Measurements from ENCODE around the gene RNF31.

The RNF31 gene

DNA sequence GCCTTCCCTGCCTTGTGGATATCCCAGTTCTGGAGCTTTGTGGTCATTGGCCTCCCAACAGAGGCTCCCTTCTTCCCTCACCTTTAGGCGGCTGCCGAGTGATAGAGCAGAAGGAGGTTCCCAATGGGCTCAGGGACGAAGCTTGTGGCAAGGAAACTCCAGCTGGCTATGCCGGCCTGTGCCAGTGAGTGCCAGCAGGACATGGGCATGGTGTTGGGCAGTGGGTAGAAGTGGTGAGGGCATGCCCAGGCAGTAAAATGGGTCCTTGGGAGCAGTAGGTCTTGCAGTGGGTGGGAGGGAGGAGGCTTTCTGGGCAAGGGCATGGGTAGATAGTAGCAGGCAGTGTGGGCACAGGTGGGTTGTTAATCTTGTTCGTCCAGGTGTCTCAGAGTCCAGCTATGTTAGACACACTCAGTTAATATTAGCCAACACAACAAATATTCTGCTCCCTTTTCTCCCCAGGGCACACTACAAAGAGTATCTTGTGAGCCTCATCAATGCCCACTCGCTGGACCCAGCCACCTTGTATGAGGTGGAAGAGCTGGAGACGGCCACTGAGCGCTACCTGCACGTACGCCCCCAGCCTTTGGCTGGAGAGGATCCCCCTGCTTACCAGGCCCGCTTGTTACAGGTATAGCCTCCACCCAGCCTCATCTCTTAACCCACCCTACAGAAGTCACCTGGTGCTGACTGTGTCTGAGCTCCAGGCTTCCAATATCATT, 12.6 kb downstream of the RNF31 start:
- DNase-seq (ENCODE audit: low spot score), result no peak

GRCh38 chr14:24160499-24160849, 13.2 kb downstream of the RNF31 start:
- DNase-seq (ENCODE audit: low spot score), result no peak

- DNase-seq (ENCODE audit: low spot score), result peak; percentile 99
Measured at GRCh38 chr14:24160850-24161804, 13.8 kb downstream of the RNF31 start, which contains the start of gene IRF9. Gene IRF9 (plus strand): TSS chr14:24161265. CDS start chr14:24162145, 880 bp downstream.

DNA sequence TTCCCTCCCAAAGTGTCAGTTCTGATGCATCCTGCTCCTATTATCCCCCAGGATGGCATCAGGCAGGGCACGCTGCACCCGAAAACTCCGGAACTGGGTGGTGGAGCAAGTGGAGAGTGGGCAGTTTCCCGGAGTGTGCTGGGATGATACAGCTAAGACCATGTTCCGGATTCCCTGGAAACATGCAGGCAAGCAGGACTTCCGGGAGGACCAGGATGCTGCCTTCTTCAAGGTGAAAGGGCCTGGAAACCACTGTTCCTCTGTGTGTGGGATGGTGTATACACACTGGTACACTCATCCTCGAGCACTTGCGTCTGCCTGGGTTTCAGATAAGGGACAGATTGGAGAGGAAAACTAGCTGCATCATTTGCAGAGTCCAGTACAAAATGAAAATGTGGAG, 14.8 kb downstream of the RNF31 start:
- DNase-seq (ENCODE audit: low spot score), result peak; percentile 45

DNA sequence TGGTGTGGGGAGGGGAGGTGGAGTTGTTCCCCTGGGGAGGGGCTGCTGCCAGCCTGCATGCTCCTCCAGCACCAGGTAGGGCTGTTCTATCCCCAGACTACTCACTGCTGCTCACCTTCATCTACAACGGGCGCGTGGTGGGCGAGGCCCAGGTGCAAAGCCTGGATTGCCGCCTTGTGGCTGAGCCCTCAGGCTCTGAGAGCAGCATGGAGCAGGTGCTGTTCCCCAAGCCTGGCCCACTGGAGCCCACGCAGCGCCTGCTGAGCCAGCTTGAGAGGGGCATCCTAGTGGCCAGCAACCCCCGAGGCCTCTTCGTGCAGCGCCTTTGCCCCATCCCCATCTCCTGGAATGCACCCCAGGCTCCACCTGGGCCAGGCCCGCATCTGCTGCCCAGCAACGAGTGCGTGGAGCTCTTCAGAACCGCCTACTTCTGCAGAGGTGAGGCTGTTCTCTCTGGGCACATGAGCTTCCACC, 17.3 kb downstream of the RNF31 start:
- DNase-seq (ENCODE audit: low spot score), result no peak

DNA sequence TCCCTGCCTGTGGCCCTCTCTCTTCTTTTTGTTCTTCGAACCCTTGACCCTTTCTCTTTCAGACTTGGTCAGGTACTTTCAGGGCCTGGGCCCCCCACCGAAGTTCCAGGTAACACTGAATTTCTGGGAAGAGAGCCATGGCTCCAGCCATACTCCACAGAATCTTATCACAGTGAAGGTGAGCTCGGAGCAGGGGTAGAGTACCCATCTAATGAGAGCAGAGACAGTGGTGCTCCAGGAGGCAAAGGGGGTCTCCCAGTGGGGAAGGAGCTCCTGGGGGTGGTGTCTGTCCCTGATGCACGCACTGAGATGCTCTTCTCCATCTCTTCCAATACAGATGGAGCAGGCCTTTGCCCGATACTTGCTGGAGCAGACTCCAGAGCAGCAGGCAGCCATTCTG, 18.5 kb downstream of the RNF31 start:
- no peak for DNase-seq (ENCODE audit: low spot score)

DNA sequence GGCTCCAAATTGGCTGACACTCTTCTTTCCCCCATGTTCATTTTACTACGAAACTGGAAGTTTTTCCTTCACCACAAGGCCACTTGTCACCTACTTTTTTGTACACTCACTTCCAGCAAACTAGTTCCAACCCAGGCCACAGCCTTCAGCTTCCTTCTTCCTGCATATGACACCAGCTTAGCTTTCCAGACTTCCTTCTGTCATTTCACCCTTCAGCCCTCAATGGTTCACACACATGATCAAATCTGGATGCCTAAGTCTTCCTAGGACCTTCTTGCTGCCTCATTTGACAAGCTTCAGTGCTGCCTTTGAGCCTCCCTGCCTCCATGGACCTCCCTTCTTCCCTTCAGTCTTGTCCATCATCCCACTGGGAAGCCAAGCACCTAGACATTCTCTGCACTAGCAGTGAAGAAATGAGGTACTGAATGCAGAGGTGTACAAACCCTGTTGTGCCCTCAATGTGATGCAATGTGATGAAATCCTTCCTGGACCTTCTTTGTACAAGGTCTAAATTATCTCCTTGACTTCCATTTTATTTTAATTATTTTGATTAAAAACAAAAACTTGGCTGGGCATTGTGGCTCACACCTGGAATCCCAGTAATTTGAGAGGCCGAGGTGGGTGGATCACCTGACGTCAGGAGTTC, 20.3 kb downstream of the RNF31 start:
- peak; percentile 30 for DNase-seq (ENCODE audit: low spot score)

DNA sequence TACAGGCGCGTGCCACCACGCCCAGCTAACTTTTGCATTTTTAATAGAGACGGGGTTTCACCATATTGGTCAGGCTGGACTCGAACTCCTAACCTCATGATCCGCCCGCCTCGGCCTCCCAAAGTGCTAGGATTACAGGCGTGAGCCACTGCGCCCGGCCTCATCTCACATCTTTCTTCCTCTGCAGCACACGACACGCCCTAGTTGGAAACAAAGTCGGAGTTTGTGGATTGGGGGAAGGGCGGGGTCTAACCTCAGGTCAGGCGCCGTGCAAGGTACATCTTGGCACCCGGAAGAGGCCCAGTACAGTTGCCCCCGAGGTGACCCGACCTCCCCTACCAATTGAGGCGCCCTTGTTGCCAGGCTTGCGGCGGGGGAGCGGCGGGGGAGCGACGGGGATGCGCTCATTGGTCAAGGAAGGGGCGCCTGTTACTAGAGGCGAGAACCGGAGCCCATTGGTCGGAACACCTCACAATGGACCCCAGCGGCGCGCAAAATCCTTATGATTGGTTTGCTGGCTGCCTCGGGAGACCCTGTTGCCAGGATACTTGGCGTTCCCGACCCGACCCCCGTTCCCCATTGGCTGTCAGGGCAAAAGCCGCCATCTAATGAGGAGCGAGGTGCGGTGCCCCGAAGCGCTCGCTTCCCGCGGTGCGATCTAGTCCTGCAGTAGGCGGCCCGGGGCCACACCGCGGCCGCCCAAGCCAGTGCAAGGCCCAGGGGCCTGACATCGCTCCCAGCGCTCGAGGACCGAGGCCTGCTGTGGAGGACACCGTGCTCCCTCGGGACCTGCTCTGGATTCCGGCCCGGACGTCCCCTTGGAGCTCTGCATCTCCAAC, 24.3 kb downstream of the RNF31 start, which contains the start of gene REC8:
Gene REC8 (plus strand): TSS at position 659 of the 839 bp plus-strand sequence. CDS start 473 bp downstream, outside the sequence.
- peak; percentile 36 for DNase-seq (ENCODE audit: low spot score)

- no peak for DNase-seq (ENCODE audit: low spot score)
Measured at GRCh38 chr14:24172261-24172860, 25.1 kb downstream of the RNF31 start.

- DNase-seq (ENCODE audit: low spot score), result no peak
Measured at GRCh38 chr14:24172871-24173281, 25.6 kb downstream of the RNF31 start.

GRCh38 chr14:24176599-24176998, 29.3 kb downstream of the RNF31 start:
- DNase-seq (ENCODE audit: low spot score), result no peak

DNA sequence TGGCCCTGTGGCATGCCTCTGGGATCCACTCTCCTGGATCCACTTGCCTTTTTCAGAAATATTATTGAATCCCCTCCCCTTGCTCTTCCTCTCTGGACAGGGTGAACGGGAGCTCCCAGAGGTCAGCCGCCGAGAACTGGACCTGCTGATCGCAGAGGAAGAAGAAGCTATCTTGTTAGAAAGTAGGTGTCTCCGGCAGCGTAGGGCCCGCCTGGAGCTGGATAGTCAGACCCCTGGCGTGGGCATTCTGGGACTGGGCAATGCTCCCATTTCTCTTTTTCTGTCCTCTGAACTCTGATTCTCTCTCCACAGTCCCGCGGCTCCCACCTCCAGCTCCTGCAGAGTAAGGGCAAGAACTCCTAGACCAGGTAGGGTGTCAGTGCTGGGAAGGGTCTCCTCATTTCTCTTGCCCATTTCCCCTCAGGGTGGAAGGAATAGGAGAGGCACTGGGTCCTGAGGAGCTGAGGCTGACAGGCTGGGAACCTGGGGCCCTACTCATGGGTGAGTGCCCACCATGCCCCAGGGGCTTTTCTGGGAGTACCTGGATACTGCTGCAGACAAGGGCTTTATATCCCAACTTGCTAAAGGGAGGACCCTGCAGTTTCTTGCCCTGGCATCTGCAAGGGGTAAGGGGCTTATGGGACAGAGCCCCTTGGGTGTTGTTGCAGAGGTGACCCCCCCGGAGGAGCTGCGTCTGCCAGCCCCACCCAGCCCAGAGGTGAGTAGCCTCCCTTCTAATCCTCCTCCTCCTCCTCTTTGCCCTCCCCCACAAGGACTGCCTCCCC, 29.9 kb downstream of the RNF31 start:
- DNase-seq (ENCODE audit: low spot score), result no peak

DNA sequence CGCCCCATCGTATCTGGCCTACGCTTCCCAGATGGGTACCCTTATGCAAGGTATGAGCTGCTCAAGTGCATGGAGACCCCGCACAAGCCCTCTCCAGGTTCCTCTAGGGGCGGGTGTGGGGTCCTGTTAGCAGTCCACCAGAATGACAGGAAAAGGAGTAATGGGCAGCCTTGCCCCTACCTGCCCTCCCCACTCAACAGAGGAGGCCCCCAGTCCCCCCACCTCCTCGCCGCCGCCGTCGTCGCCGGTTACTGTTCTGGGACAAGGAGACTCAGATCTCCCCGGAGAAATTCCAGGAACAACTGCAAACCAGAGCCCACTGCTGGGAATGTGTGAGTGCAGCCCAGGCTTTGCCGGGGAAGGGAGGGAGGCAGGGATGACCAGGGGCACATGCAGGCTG, 30.6 kb downstream of the RNF31 start:
- no peak for DNase-seq (ENCODE audit: low spot score)

DNA sequence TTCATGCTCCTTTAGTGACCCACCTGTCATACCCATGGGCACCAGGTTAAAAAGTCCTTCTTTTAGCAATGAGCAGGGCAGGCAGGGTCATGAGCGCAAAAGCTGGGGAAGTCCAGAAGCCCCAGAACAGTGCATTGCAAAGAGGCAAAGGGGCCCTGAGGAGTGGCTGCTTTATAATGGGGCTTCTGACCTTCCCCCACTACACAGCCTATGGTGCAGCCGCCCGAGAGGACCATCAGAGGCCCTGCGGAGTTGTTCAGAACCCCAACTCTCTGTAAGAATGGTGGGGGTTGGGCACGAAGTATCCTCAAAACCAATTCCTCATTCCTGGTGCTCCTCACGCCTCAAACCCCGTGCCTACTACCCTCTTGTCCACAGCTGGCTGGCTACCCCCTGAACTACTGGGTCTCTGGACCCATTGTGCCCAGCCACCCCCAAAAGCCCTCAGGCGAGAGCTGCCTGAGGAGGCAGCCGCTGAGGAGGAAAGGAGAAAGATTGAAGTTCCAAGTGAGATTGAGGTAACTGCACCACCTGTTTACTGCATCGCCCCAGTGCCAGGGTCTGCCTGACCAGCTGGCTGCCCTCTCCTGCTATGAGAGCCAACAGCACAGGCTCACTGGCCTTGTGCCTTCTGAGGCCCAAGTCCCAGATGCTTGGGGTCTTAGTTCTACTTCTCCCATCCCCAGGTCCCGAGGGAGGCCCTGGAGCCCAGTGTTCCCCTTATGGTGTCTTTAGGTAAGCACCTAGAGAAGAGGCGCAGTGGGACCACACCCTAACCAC, 31.3 kb downstream of the RNF31 start:
- DNase-seq (ENCODE audit: low spot score), result no peak

DNA sequence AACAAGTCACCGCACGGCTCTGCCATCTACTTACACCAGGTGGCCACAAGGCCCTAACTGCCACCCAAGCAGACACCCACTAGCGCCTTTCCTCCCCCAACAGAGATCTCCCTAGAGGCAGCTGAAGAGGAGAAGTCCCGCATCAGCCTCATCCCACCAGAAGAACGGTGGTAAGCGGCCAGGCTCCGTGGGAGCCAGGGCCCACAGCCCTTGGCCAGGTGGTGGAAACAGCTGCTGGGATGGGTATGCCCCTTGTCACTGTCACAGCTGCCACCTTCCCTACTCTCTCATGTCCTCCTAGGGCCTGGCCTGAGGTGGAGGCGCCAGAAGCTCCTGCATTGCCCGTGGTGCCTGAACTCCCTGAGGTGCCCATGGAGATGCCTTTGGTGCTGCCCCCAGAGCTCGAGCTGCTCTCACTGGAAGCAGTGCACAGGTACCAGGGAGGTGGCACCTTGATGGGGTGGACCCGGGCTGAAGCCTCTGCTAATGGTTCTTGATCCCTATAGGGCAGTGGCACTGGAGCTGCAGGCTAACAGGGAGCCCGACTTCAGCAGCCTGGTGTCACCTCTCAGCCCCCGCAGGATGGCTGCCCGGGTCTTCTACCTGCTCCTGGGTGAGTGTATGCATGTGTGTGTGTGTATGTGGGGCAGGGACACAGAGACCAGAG, 32.1 kb downstream of the RNF31 start:
- no peak for DNase-seq (ENCODE audit: low spot score)

DNA sequence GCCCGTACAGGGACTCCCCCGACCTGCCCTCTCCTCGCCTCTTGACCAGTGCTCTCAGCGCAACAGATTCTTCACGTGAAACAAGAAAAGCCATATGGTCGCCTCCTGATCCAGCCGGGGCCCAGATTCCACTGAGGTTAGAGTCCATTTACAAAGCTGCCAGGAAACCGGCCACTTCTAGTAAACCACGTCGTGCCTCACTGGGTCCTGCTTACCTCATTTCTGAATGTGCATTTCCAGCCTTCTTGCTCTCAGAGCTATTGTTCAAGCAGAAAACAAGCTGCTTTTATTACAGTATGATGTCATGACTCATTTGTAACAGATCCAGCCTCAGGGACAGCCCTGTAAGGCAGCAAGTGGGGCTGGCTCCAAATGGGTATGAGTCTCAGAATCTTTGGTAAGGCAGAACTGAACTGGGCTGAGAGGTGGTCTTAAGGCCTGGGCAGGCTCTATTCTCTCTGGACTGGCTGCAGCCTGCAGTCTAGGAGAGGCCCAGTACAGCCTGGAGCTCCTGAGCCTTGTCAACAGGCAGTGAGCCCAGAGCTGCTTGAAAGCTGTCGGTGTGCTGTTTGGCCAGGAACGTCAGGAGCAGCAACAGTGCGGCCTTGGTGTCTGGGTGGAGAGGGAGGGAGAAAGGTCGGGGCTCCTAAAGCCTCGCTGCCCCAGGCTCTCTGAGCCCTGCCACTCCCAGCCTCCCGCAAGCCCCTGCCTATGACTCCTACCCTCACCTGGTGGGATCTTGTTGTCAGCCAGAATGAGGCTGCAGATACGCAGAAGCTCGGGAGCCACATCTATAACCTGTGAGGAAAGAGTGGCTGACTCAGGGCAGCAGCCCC, 32.9 kb downstream of the RNF31 start:
- DNase-seq (ENCODE audit: low spot score), result no peak

GRCh38 chr14:24181371-24182077, 34.2 kb downstream of the RNF31 start:
- DNase-seq (ENCODE audit: low spot score), result no peak

Measured in hematopoietic multipotent progenitor cell treated with erythropoietin and hydrocortisone succinate and interleukin-3 and kit ligand, for 15 days (in vitro differentiated cells).